Measurements from ENCODE around the gene TRIM60. TPM values are rescaled to one million over a fixed set of nuclear protein-coding genes. Genes with fewer than 3 reads are reported as not detected.
"Not testable (repeated sequence)": the region's sequence is repeated elsewhere in the genome, so short reads cannot be mapped to it uniquely, and the experiment has no call there.

The TRIM60 gene
- total and polyA plus RNA-seq, 2 of the 13 experiments (the other 11 are each of a cell fraction or from before 2014, with no cell fraction given), result not detected

- H3K4me2 ChIP-seq (ENCODE audit: low read depth, low read length), result no peak overlapping the region
- POLR2A ChIA-PET, result no interaction called here
- H2AFZ ChIP-seq (ENCODE audit: low read length), result no peak overlapping the region
- intact Hi-C loops (cut with micrococcal nuclease; ENCODE audit: unreplicated experiment), result no loop called here
- no peaks in the 10 kb centered on the region for H3K79me2 ChIP-seq (ENCODE audit: insufficient read depth, low read length)
- BruUV-seq (replicated peaks), result no TSS peak
- H3K36me3 ChIP-seq (replicated peaks in 1 of 2; ENCODE audit: control insufficient read depth in 1 of 2, insufficient read depth in 2 of 2, low read length in 2 of 2), result no peaks in the 10 kb centered on the region
- 0% methylated on average over 2 of the region's 2 CpGs for WGBS (ENCODE audit: low lambda C conversion rate)
- H3K4me1 ChIP-seq (ENCODE audit: insufficient read depth, low read length), result no peaks in the 10 kb centered on the region
- FAIRE-seq (no peak), DNase-seq (ENCODE audit: low spot score) (no peak), ATAC-seq (no peak)
- peaks cover 0 to 8% of the 10 kb centered on the region in 2 experiments; a peak in 1 of 5 replicates for H3K27me3 ChIP-seq (ENCODE audit: control insufficient read depth in 1 of 2, insufficient read depth in 2 of 2, low read length in 2 of 2)
- H3K4me3 ChIP-seq (replicated peaks in 1 of 3; ENCODE audit: insufficient read depth in 1 of 3, low read depth in 2 of 3, low read length in 3 of 3), result no peak overlapping the region
- no peak overlapping the region for H3K27ac ChIP-seq (ENCODE audit: extremely low read length, insufficient read depth, low read length)
- H3K9me3 ChIP-seq (ENCODE audit: low read length), result no peaks in the 10 kb centered on the region
- CTCF ChIA-PET (ENCODE audit: low intra/inter-chr PET ratio, low total read pairs), result no interaction called here
- in situ Hi-C loops (cut with HindIII; ENCODE audit: extremely low pct_ligation_motif_present, low pct_unique_long_range_greater_than_20kb), result no loop called here
- no peaks in the 10 kb centered on the region for H4K20me1 ChIP-seq (ENCODE audit: insufficient read depth, low read length)
- no peak for TF ChIP-seq MIER2 (CRISPR knock-in tag; IDR thresholded peaks at IDR 0.05)
- TF ChIP-seq ZNF841 (CRISPR knock-in tag; IDR thresholded peaks at IDR 0.05; ENCODE audit: borderline replicate concordance), result no peak
- no peak for TF ChIP-seq MLX (CRISPR knock-in tag; IDR thresholded peaks at IDR 0.05)
- no peak for TF ChIP-seq SPEN (CRISPR knock-in tag; IDR thresholded peaks at IDR 0.05; ENCODE audit: low read depth)
- TF ChIP-seq ZNF503 (CRISPR knock-in tag; IDR thresholded peaks at IDR 0.05), result no peak
- TF ChIP-seq ZSCAN25 (CRISPR knock-in tag; IDR thresholded peaks at IDR 0.05), result no peak
- H3K9ac ChIP-seq (ENCODE audit: insufficient read depth, low read depth, low read length), result no peak overlapping the region
These were observed 42.3 kb upstream of the TRIM60 start for GRCh38 chr4:164989471-164989870.

- H3K36me3 ChIP-seq (replicated peaks in 1 of 2; ENCODE audit: control insufficient read depth in 1 of 2, insufficient read depth in 2 of 2, low read length in 2 of 2); H3K9ac ChIP-seq (ENCODE audit: insufficient read depth, low read depth, low read length); FAIRE-seq; H4K20me1 ChIP-seq (ENCODE audit: insufficient read depth, low read length); CTCF ChIA-PET (ENCODE audit: low intra/inter-chr PET ratio, low total read pairs); H3K79me2 ChIP-seq (ENCODE audit: insufficient read depth, low read length); H3K27ac ChIP-seq (ENCODE audit: extremely low read length, insufficient read depth, low read length); H3K4me2 ChIP-seq (ENCODE audit: low read depth, low read length); intact Hi-C loops (cut with micrococcal nuclease; ENCODE audit: unreplicated experiment); H3K4me1 ChIP-seq (ENCODE audit: insufficient read depth, low read length); DNase-seq (ENCODE audit: low spot score); in situ Hi-C loops (cut with HindIII; ENCODE audit: extremely low pct_ligation_motif_present, low pct_unique_long_range_greater_than_20kb); H3K9me3 ChIP-seq (ENCODE audit: low read length); H3K27me3 ChIP-seq (ENCODE audit: control insufficient read depth in 1 of 2, insufficient read depth in 2 of 2, low read length in 2 of 2); POLR2A ChIA-PET; BruUV-seq (replicated peaks); H3K4me3 ChIP-seq (replicated peaks in 1 of 3; ENCODE audit: insufficient read depth in 1 of 3, low read depth in 2 of 3, low read length in 3 of 3); ATAC-seq; H2AFZ ChIP-seq (ENCODE audit: low read length): not testable (repeated sequence)
- 34% methylated on average over 9 of the region's 10 CpGs for WGBS (ENCODE audit: low lambda C conversion rate)
These were observed 41.0 kb upstream of the TRIM60 start for GRCh38 chr4:164990786-164991185.

- BruUV-seq (replicated peaks); H3K27ac ChIP-seq (ENCODE audit: extremely low read length, insufficient read depth, low read length); H3K4me1 ChIP-seq (ENCODE audit: insufficient read depth, low read length); H3K79me2 ChIP-seq (ENCODE audit: insufficient read depth, low read length); ATAC-seq; intact Hi-C loops (cut with micrococcal nuclease; ENCODE audit: unreplicated experiment); CTCF ChIA-PET (ENCODE audit: low intra/inter-chr PET ratio, low total read pairs); H4K20me1 ChIP-seq (ENCODE audit: insufficient read depth, low read length); DNase-seq (ENCODE audit: low spot score); H3K4me2 ChIP-seq (ENCODE audit: low read depth, low read length); H3K9ac ChIP-seq (ENCODE audit: insufficient read depth, low read depth, low read length); FAIRE-seq; H3K36me3 ChIP-seq (replicated peaks in 1 of 2; ENCODE audit: control insufficient read depth in 1 of 2, insufficient read depth in 2 of 2, low read length in 2 of 2); H3K9me3 ChIP-seq (ENCODE audit: low read length); H3K4me3 ChIP-seq (replicated peaks in 1 of 3; ENCODE audit: insufficient read depth in 1 of 3, low read depth in 2 of 3, low read length in 3 of 3); H3K27me3 ChIP-seq (ENCODE audit: control insufficient read depth in 1 of 2, insufficient read depth in 2 of 2, low read length in 2 of 2); POLR2A ChIA-PET; H2AFZ ChIP-seq (ENCODE audit: low read length); in situ Hi-C loops (cut with HindIII; ENCODE audit: extremely low pct_ligation_motif_present, low pct_unique_long_range_greater_than_20kb): not testable (repeated sequence)
- WGBS (ENCODE audit: low lambda C conversion rate), result 30% methylated on average over 5 of the region's 6 CpGs
These were observed 35.7 kb upstream of the TRIM60 start for GRCh38 chr4:164996123-164996522.
